ENCODE results near the gene LCE2A.
"Not testable (repeated sequence)": the region's sequence is repeated elsewhere in the genome, so short reads cannot be mapped to it uniquely, and the experiment has no call there.

The LCE2A gene

GRCh38 chr1:152697701-152698600 is at the start of gene LCE2A:
Gene LCE2A (plus strand): TSS chr1:152698345. CDS start chr1:152698902, 557 bp downstream.
- DNase-seq: no peak

GRCh38 chr1:152654110-152654509 is 44.0 kb upstream of the LCE2A start:
- DNase-seq: peak; percentile 71 to 83 (median 78)

GRCh38 chr1:152656459-152656858 is 41.7 kb upstream of the LCE2A start:
- no peak for DNase-seq

- no peak for DNase-seq
Observed at GRCh38 chr1:152657677-152658076, 40.5 kb upstream of the LCE2A start.

GRCh38 chr1:152658649-152659048 is 39.5 kb upstream of the LCE2A start:
- DNase-seq: no peak

- no peak for DNase-seq
Observed at GRCh38 chr1:152663098-152663497, 35.0 kb upstream of the LCE2A start, which contains the start of gene LCE2D. Gene LCE2D (plus strand): TSS chr1:152663380. CDS start chr1:152664106, 726 bp downstream.

GRCh38 chr1:152666171-152666570 is 32.0 kb upstream of the LCE2A start:
- DNase-seq: not testable (repeated sequence)

GRCh38 chr1:152667648-152668047 is 30.5 kb upstream of the LCE2A start:
- no peak for DNase-seq

GRCh38 chr1:152673016-152673415 is 25.1 kb upstream of the LCE2A start:
- DNase-seq: peak; percentile 2 to 28 (median 13)

- DNase-seq: not testable (repeated sequence)
Observed at GRCh38 chr1:152674983-152675382, 23.2 kb upstream of the LCE2A start, which contains the start of gene LCE2C. Gene LCE2C (plus strand): TSS chr1:152675279. CDS start chr1:152676016, 737 bp downstream.

GRCh38 chr1:152679459-152679858 is 18.7 kb upstream of the LCE2A start:
- DNase-seq: no peak

GRCh38 chr1:152681616-152682015 is 16.5 kb upstream of the LCE2A start:
- DNase-seq: no peak

- no peak for DNase-seq
Observed at GRCh38 chr1:152683846-152684245, 14.3 kb upstream of the LCE2A start.

- DNase-seq: not testable (repeated sequence)
Observed at GRCh38 chr1:152685823-152686222, 12.3 kb upstream of the LCE2A start, which contains the start of gene LCE2B. Gene LCE2B (plus strand): TSS chr1:152686123. CDS start chr1:152686844, 721 bp downstream.

- DNase-seq: no peak
Observed at GRCh38 chr1:152699746-152700145, 1.6 kb downstream of the LCE2A start.

- DNase-seq: no peak
Observed at GRCh38 chr1:152707860-152708259, 9.7 kb downstream of the LCE2A start, which contains the start of gene LCE4A. Gene LCE4A (plus strand): TSS chr1:152708160. CDS start chr1:152709076, 916 bp downstream.

GRCh38 chr1:152718238-152718637 is 20.1 kb downstream of the LCE2A start:
- DNase-seq: no peak

- no peak for DNase-seq
Observed at GRCh38 chr1:152725261-152725660, 27.1 kb downstream of the LCE2A start.

- no peak for DNase-seq
Observed at GRCh38 chr1:152728986-152729385, 30.8 kb downstream of the LCE2A start.

- DNase-seq: peak in 1 of 3 donors; percentile 3
Observed at GRCh38 chr1:152735648-152736047, 37.5 kb downstream of the LCE2A start.

- no peak for DNase-seq
Observed at GRCh38 chr1:152737997-152738396, 39.9 kb downstream of the LCE2A start.

- DNase-seq: no peak
Observed at GRCh38 chr1:152739841-152740240, 41.7 kb downstream of the LCE2A start.

- DNase-seq: no peak
Observed at GRCh38 chr1:152741656-152742055, 43.5 kb downstream of the LCE2A start.

Measured in suppressor macrophage treated with lipopolysaccharide for 1 hour (primary cell).